ENCODE measurements around the gene FCAMR.

Gene FCAMR

DNA sequence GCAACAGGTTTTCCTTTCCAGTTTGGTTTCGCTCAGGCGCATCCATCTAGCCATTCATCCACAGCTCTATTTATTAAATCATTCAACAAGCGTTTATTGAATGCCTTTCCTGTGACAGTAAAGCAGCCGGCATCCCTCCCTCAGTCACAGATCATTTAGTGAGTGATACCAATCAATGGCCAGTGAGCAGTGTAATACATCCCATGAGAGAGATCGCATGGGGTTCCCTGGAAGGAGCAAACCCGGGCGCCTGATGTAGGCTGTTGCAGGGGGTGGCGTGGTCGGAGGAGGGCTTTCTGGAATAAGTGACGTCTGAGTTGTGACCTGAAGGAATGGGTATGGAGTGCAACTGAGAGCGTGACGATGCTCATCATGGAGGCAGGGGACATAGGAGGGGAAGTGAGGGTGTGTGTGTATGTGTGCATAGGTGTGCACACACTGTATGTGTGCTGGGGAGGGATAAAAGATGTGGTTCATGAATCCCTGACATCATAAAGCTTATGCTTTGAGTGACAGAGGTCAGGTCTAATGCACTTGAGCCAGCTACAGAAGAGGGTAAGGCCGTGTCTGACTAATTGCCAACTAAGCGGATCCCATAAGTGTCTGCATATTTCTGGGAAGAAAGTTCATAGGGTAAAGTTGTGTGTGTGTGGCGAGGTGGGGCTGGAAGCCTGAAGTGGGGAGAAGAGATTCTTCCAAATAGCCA lies 55.1 kb downstream of the FCAMR start:
- no peak for TF ChIP-seq ZFX (IDR thresholded peaks at IDR 0.05)
- no peak for TF ChIP-seq CTCF (conservative IDR thresholded peaks at IDR 0.05)
- H3K27ac ChIP-seq = no peak overlapping the region

DNA sequence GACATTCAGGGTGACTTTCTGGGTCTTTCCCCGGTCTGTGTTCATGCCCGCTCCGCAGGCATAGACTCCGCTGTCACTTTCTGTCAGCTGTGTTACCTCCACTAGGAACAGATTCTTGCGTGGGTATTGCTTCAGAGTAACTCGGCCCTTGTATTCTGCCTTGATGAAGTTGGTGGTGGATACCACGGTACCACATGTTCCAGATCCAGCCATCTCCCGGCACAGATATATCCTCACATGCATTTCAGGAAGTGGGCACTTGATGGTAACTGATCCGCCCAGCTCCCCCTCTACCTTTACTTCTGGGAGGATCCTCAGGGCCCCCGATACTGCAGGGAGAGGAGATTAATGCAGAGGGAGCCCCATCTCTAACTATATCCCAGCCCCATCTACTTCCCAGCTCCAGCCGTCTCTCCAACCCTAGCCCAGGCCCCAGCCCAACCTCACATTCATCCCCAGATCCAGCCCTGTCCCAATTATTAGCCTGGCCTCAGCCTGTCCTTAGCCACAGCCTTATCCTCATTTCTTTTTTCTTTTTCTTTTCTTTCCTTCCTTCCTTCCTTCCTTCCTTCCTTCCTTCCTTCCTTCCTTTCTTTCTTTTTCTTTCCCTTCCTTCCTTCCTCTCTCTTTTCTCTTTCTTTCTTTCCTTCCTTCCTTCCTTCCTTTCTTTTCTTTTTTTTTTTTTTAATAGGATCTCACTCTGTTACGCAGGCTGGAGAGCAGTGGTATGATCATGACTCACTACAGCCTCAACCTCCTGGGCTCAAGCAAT lies 56.3 kb downstream of the FCAMR start:
- TF ChIP-seq ZFX (IDR thresholded peaks at IDR 0.05) = no peak
- TF ChIP-seq CTCF (conservative IDR thresholded peaks at IDR 0.05) = no peak
- no peak overlapping the region for H3K27ac ChIP-seq

DNA sequence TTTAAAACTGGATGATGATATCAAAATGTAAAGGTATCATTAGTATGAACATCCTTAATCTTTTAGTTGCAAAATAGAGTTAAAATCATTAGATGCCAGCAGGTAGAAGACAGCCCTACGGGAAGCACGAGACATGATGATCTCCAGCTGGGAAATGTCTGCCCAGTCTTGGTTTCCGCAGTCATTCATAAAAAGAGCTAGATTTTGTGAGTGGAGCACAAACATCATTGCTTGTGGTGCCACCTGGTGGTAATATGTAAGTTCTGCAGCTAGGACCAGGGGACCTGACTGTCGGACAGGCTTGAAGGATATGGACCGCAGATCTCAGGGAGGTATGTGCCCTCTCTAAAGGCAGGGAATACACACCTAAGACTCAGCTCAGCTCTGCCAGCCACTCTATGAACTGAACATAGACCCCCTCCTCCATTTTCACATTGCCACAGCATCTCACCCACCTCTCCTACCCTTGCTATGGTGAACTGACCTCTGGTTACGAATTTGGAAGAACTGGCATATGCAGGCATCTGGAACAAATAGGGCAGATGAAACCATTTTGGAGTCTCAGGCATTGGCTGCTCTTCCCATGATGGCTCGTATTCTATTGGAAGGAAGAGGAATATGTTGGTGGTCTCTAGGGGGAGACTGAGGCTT lies 57.7 kb downstream of the FCAMR start:
- no peak for TF ChIP-seq ZFX (IDR thresholded peaks at IDR 0.05)
- TF ChIP-seq CTCF (conservative IDR thresholded peaks at IDR 0.05) = peak; percentile 91
- no peak overlapping the region for H3K27ac ChIP-seq

- TF ChIP-seq ZFX (IDR thresholded peaks at IDR 0.05) (no peak), CTCF (conservative IDR thresholded peaks at IDR 0.05) (peak; percentile 94)
- H3K27ac ChIP-seq = no peak overlapping the region
These were observed 59.1 kb downstream of the FCAMR start for GRCh38 chr1:206911064-206911663.

- TF ChIP-seq CTCF (conservative IDR thresholded peaks at IDR 0.05) = no peak
- TF ChIP-seq ZFX (IDR thresholded peaks at IDR 0.05) = no peak
- H3K27ac ChIP-seq = peak overlapping the region; percentile 80
These were observed 60.4 kb downstream of the FCAMR start for GRCh38 chr1:206909883-206910318.

- peak; percentile 24 for TF ChIP-seq CTCF (conservative IDR thresholded peaks at IDR 0.05)
- TF ChIP-seq ZFX (IDR thresholded peaks at IDR 0.05) = peak; percentile 41; the same call in 1 of the 2 replicates
- H3K27ac ChIP-seq = peak overlapping the region; percentile 80
These were observed 60.9 kb downstream of the FCAMR start for GRCh38 chr1:206909161-206909882.

Measured in C4-2B (cell line).